GM23248 (cell line): ENCODE results near the gene ATF7IP. TPM values are rescaled to one million over a fixed set of nuclear protein-coding genes. Genes with fewer than 3 reads are reported as not detected.
A peak's percentile ranks its signal among the peaks of the same experiment; 100 is the strongest.

Source experiments
- DNase-seq: peaks from one replicate; pipeline ENCODE4 v3.0.0-alpha.2; 2015
- H2AFZ ChIP-seq: fragments of 200-600 bp; sonication (generic); 2 replicates; pipeline ENCODE4 v1.6.1; 2016; ENCODE audit warnings: antibody characterized with exemption
- H3F3A ChIP-seq: fragments of 200-600 bp; sonication (generic); 2 replicates; pipeline ENCODE4 v1.6.1; 2016; ENCODE audit warnings: mild to moderate bottlenecking, antibody characterized with exemption, mixed run types; ENCODE audit not compliant: insufficient read depth
- H3K27ac ChIP-seq: fragments of 200-600 bp; sonication (generic); 2 replicates; pipeline ENCODE4 v1.5.1; 2016; ENCODE audit warnings: mild to moderate bottlenecking
- H3K27me3 ChIP-seq: fragments of 200-600 bp; sonication (generic); replicated peaks from 2 replicates; pipeline ENCODE4 v1.6.1; 2016; ENCODE audit warnings: mild to moderate bottlenecking; ENCODE audit not compliant: insufficient read depth
- H3K36me3 ChIP-seq: fragments of 200-600 bp; sonication (generic); 2 replicates; pipeline ENCODE4 v1.6.1; 2016; ENCODE audit warnings: low read depth, mild to moderate bottlenecking
- H3K4me1 ChIP-seq: fragments of 200-600 bp; sonication (generic); 2 replicates; pipeline ENCODE4 v1.6.1; 2016; ENCODE audit warnings: mild to moderate bottlenecking; ENCODE audit not compliant: insufficient read depth
- H3K4me2 ChIP-seq: fragments of 200-600 bp; sonication (generic); one replicate; pipeline ENCODE4 v1.6.1; 2016; ENCODE audit warnings: mild to moderate bottlenecking; ENCODE audit not compliant: unreplicated experiment
- H3K4me3 ChIP-seq: fragments of 200-600 bp; sonication (generic); 2 replicates; pipeline ENCODE4 v1.5.1; 2016; ENCODE audit warnings: mild to moderate bottlenecking
- H3K79me2 ChIP-seq: fragments of 200-600 bp; sonication (generic); 2 replicates; pipeline ENCODE4 v1.6.1; 2016; ENCODE audit warnings: mild to moderate bottlenecking; ENCODE audit not compliant: insufficient read depth
- H3K9ac ChIP-seq: fragments of 200-600 bp; sonication (generic); 2 replicates; pipeline ENCODE4 v1.6.1; 2016; ENCODE audit warnings: mild to moderate bottlenecking
- H3K9me2 ChIP-seq: fragments of 200-600 bp; sonication (generic); 2 replicates; pipeline ENCODE4 v1.6.1; 2016; ENCODE audit warnings: mixed run types, mild to moderate bottlenecking, moderate library complexity; ENCODE audit not compliant: insufficient read depth
- H3K9me3 ChIP-seq: fragments of 200-600 bp; sonication (generic); one replicate; pipeline ENCODE4 v1.6.1; 2017; ENCODE audit warnings: low read depth
- H4K20me1 ChIP-seq: fragments of 200-600 bp; sonication (generic); 2 replicates; pipeline ENCODE4 v1.6.0; 2016; ENCODE audit not compliant: insufficient read depth
- EZH2 ChIP-seq: fragments of 200-600 bp; sonication (generic); IDR thresholded peaks from 2 replicates; pipeline ENCODE4 v1.6.1; 2018; ENCODE audit warnings: antibody characterized with exemption, mild to moderate bottlenecking; ENCODE audit not compliant: insufficient read depth, poor library complexity, severe bottlenecking
- EZH2phosphoT487 ChIP-seq: fragments of 200-600 bp; sonication (generic); IDR thresholded peaks from 2 replicates; pipeline ENCODE4 v1.6.1; 2018; ENCODE audit warnings: antibody characterized with exemption, moderate library complexity, mild to moderate bottlenecking, low read depth; ENCODE audit not compliant: insufficient read depth
- WGBS, 2 experiments: methylation state at CpG; one replicate each; pipeline ENCODE4 v1.1.6; 2015 to 2017; ENCODE audit warnings: low lambda C conversion rate in 2 of 2, low coverage in 1 of 2; ENCODE audit errors: missing lambda C conversion rate in 2 of 2; 5-methylcytosine and 5-hydroxymethylcytosine counted together
- in situ Hi-C: fragments of 300-500 bp; cut with MboI; formaldehyde crosslinking; loops from 2 replicates; pipeline ENCODE4 v1.15.0; 2020
- polyA plus RNA-seq: library from polyadenylated mRNA; unstranded; fragments of >200 nt; fragmentation: Nextera tagmentation; extraction: Ambion mirVana; gene quantifications from 2 replicates; pipeline ENCODE4 v1.2.1, GENCODE V29; 2016
- total RNA-seq: library from RNA; depleted of rRNA; stranded (reverse); fragments of >200 nt; shearing (Covaris generic); gene quantifications from 2 replicates; pipeline ENCODE4 v1.2.3, GENCODE V29; 2014

The ATF7IP gene
- total and polyA plus RNA-seq, 2 experiments from 2014 or later = 17.7 to 24.9 TPM

DNA sequence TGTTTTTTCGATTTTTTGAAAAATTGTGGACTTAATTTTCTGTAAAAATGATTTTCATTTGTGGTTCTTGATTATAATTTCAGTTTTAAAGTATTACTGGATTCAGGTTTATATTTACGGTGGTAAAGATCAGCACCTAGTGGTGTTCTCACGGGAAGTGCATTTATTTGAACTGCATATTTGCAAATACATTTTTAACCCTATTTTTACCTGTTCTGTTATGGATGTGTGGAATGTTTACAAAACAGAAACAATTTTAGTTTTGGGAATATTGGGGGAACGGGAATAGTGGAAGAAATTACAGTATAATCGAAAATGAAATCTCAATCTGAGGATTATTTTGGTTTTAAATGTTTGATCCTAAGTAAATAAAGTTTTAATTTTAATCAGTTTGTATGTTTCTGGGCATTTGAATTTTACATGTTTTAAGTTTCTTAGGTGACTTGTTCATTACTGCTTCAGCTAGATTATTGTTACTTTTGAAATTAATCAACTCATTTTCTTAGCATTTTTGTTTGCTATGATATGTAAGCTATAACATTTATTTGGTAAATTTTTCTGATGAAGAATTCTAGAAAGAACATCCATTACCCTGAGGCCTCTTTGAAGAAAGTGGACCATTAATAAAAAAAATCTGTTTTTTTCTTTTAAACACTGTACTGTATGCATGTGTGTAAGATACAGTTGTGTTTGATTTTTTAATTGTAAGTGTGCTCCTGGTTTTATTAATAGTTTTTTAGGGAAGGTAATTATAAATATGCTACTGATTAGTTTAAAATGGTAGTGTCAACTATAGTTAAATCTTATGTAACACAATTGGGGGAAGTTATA lies 942 bp downstream of the ATF7IP start:
- peak overlapping the region; percentile 95 for H3K27ac ChIP-seq
- H3K36me3 ChIP-seq = no peaks in the 10 kb centered on the region
- DNase-seq = peak; percentile 60
- TF ChIP-seq EZH2phosphoT487 (no peak), EZH2 (no peak)
- H3K9ac ChIP-seq = peak overlapping the region; percentile 91
- H3K27me3 ChIP-seq = no peaks in the 10 kb centered on the region
- peak overlapping the region; percentile 89 for H3K4me2 ChIP-seq
- no peaks in the 10 kb centered on the region for H4K20me1 ChIP-seq
- H3K9me3 ChIP-seq = no peaks in the 10 kb centered on the region
- WGBS, 2 experiments = 1 to 2% methylated on average over 5 of the region's 5 CpGs
- peaks cover 53% of the 10 kb centered on the region for H3K79me2 ChIP-seq
- H3K4me1 ChIP-seq = peaks cover 18% of the 10 kb centered on the region
- H3F3A ChIP-seq = peaks cover 26% of the 10 kb centered on the region
- H3K4me3 ChIP-seq = peak overlapping the region; percentile 95
- peak overlapping the region; percentile 85 for H2AFZ ChIP-seq
- in situ Hi-C loops = no loop called here
- H3K9me2 ChIP-seq = no peaks in the 10 kb centered on the region

DNA sequence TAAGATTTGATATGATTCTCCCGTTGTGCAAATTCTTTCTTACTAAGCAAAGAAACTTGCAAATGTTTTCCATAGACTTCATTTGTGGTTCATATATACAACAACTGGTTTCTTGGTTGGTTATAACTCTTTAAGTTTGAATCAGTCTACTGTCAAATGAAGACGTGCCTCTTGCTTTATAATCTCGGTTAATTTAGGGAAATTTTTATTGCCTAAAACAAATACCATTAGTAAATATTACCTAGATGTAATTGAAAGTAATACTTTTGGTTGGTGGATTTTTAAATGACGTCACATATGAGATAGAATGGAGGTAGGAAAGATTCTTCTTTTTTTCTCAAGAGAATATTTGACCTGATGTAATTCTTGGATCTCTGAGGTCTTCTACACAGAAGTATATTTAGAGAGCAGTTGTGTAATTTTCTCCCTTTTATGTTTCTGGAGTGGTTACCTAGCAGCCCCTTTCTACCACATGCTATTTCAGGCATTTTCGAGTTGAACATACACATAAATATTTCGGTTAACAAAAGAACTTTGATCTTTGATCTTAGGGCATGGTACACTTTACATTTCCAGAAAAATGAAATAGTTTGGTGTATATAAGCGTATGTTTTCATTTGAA lies 1.7 kb downstream of the ATF7IP start:
- Histone ChIP-seq H3K79me2 (peaks cover 60% of the 10 kb centered on the region), H4K20me1 (no peaks in the 10 kb centered on the region), H3K4me1 (peaks cover 25% of the 10 kb centered on the region), H3F3A (peaks cover 27% of the 10 kb centered on the region), H3K9ac (peak overlapping the region; percentile 91), H3K27ac (peak overlapping the region; percentile 95), H3K27me3 (no peaks in the 10 kb centered on the region), H3K36me3 (no peaks in the 10 kb centered on the region), H3K9me3 (no peaks in the 10 kb centered on the region), H3K4me2 (peak overlapping the region; percentile 89), H3K9me2 (no peaks in the 10 kb centered on the region), H2AFZ (peak overlapping the region; percentile 85), H3K4me3 (peak overlapping the region; percentile 95)
- DNase-seq = peak; percentile 75
- TF ChIP-seq EZH2 (no peak), EZH2phosphoT487 (no peak)
- WGBS, 2 experiments = 16% methylated on average over 7 of the region's 7 CpGs
- in situ Hi-C loops = no loop called here

DNA sequence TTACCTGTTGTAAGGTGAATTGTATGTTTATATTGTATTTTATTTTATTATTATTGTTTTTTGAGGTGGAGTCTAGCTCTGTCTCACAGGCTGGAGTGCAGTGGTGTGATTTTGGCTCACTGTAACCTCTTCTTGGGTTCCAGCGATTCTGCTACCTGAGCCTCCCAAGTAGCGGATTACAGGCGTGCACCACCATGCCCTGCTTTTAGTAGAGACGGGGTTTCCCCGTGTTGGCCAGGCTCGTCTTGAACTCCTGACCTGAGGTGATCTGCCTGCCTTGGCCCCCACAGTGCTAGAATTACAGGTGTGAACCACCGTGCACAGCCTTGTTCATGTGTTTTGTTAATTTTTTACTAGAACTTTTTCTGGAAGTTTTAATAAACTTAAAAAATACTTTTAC lies 3.8 kb downstream of the ATF7IP start:
- in situ Hi-C loops = no loop called here
- no peak for DNase-seq
- no peaks in the 10 kb centered on the region for H3K36me3 ChIP-seq
- peaks cover 46% of the 10 kb centered on the region for H3K4me1 ChIP-seq
- no peak overlapping the region for H3K9ac ChIP-seq
- 91 to 93% methylated on average over 7 of the region's 7 CpGs for WGBS, 2 experiments
- H2AFZ ChIP-seq = no peak overlapping the region
- peaks cover 49% of the 10 kb centered on the region for H3F3A ChIP-seq
- H3K27me3 ChIP-seq = no peaks in the 10 kb centered on the region
- H3K79me2 ChIP-seq = peaks cover 82% of the 10 kb centered on the region
- H4K20me1 ChIP-seq = no peaks in the 10 kb centered on the region
- H3K27ac ChIP-seq = no peak overlapping the region
- no peaks in the 10 kb centered on the region for H3K9me2 ChIP-seq
- H3K4me2 ChIP-seq = no peak overlapping the region
- H3K9me3 ChIP-seq = no peaks in the 10 kb centered on the region
- TF ChIP-seq EZH2 = no peak
- no peak overlapping the region for H3K4me3 ChIP-seq

DNA sequence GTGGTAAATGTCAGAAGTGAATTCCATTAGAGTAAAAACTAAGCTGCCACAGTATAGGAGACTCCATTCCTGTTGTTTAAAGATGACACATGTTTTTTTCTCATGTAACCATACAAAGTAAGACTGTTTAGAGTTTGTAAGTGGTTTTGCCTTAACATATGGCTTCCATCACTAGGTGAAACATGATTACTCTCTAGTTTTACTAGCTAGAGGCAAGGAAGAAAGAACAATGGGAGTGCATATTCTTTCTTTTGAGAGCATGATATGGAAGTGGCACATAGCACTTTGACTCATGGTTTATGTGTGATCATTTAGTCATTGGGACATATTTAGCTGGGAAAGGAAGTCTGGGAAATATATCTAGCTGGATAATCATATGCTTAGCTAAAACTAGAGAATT lies 7.7 kb downstream of the ATF7IP start:
- Histone ChIP-seq H3K9me3 (no peaks in the 10 kb centered on the region), H3K4me1 (peaks cover 41% of the 10 kb centered on the region), H3K36me3 (no peaks in the 10 kb centered on the region), H3K4me3 (no peak overlapping the region), H3K4me2 (peak overlapping the region; percentile 55), H2AFZ (peak overlapping the region; percentile 42), H3K9ac (peak overlapping the region; percentile 53), H3K27ac (peak overlapping the region; percentile 80), H3K79me2 (peaks cover 100% of the 10 kb centered on the region), H4K20me1 (no peaks in the 10 kb centered on the region), H3K27me3 (no peaks in the 10 kb centered on the region), H3K9me2 (no peaks in the 10 kb centered on the region), H3F3A (peaks cover 28% of the 10 kb centered on the region)
- TF ChIP-seq EZH2 (no peak), EZH2phosphoT487 (no peak)
- peak; percentile 77 for DNase-seq
- in situ Hi-C loops = no loop called here
